H1 (cell line): ENCODE measurements around the gene ZNF273. TPM values are rescaled to one million over a fixed set of nuclear protein-coding genes. Genes with fewer than 3 reads are reported as not detected.
"Not testable (repeated sequence)": the region's sequence is repeated elsewhere in the genome, so short reads cannot be mapped to it uniquely, and the experiment has no call there.

Experiments used
- CTCF ChIA-PET: fragments of 300-600 bp; sonication (Branson Sonifier 250); formaldehyde crosslinking; loops from one replicate; lab custom pipeline; 2021; ENCODE audit not compliant: partially characterized antibody; lab: Charles Lee
- POLR2A ChIA-PET: fragments of 300-600 bp; sonication (Branson Sonifier 250); formaldehyde crosslinking; loops from one replicate; lab custom pipeline; 2021; ENCODE audit warnings: inconsistent platforms; ENCODE audit not compliant: partially characterized antibody; lab: Charles Lee
- DNase-seq, 2 experiments: peaks; one replicate each; pipeline versions ENCODE4 v3.0.0 to v3.0.0-alpha.2; 2010 to 2022; ENCODE audit warnings: low spot score in 2 of 2, low read depth in 1 of 2, mixed read lengths in 1 of 2
- FAIRE-seq: peaks from 2 replicates; lab custom pipeline; 2011; peaks lifted over from hg19 to GRCh38; lab: Jason Lieb, UNC
- H2AFZ ChIP-seq: 2 replicates; pipeline ENCODE4 v1.8.1; 2012; ENCODE audit warnings: low read length, inconsistent platforms
- H2AK5ac ChIP-seq: 2 replicates; pipeline ENCODE4 v1.6.1; 2013; ENCODE audit warnings: low read depth, low read length
- H2BK120ac ChIP-seq: replicated peaks from 2 replicates; pipeline ENCODE3; 2013; ENCODE audit warnings: low read depth, low read length, inconsistent platforms
- H2BK12ac ChIP-seq: 2 replicates; pipeline ENCODE4 v1.6.1; 2013; ENCODE audit warnings: low read depth, low read length
- H2BK15ac ChIP-seq: 2 replicates; pipeline ENCODE4 v1.6.1; 2013; ENCODE audit warnings: low read length
- H2BK20ac ChIP-seq: 2 replicates; pipeline ENCODE4 v1.6.1; 2013; ENCODE audit warnings: low read length
- H2BK5ac ChIP-seq: 2 replicates; pipeline ENCODE4 v1.6.1; 2013; ENCODE audit warnings: low read depth, low read length
- H3K14ac ChIP-seq: 2 replicates; pipeline ENCODE4 v1.6.1; 2013; ENCODE audit warnings: inconsistent platforms; ENCODE audit not compliant: insufficient read length
- H3K18ac ChIP-seq: 2 replicates; pipeline ENCODE4 v1.6.1; 2013; ENCODE audit warnings: low read length; ENCODE audit errors: extremely low read depth
- H3K23ac ChIP-seq: 2 replicates; pipeline ENCODE4 v1.6.1; 2013; ENCODE audit warnings: inconsistent platforms; ENCODE audit not compliant: insufficient read length
- H3K23me2 ChIP-seq: 2 replicates; pipeline ENCODE4 v1.6.1; 2013; ENCODE audit warnings: low read depth, low read length
- H3K27ac ChIP-seq: 2 replicates; pipeline ENCODE4 v1.6.1; 2011; ENCODE audit warnings: low read depth, low read length, inconsistent platforms
- H3K27me3 ChIP-seq, 4 experiments: replicated peaks in 1 of 4; 1 replicate in 1 of 4; 2 replicates in 3 of 4; pipeline versions ENCODE4 v1.6.1 to v1.8.1; 2011 to 2013; ENCODE audit warnings: low read length in 3 of 4, mild to moderate bottlenecking in 3 of 4, inconsistent platforms in 2 of 4, mixed read lengths in 2 of 4, moderate library complexity in 1 of 4; ENCODE audit not compliant: control insufficient read depth in 3 of 4, insufficient read depth in 3 of 4; ENCODE audit errors: extremely low read depth in 1 of 4
- H3K36me3 ChIP-seq, 4 experiments: 2 replicates each; pipeline versions ENCODE4 v1.6.1 to v1.8.1; 2011 to 2013; ENCODE audit warnings: mild to moderate bottlenecking in 4 of 4, low read length in 3 of 4, moderate library complexity in 2 of 4, control low read depth in 1 of 4, inconsistent platforms in 1 of 4; ENCODE audit not compliant: insufficient read depth in 4 of 4, control insufficient read depth in 2 of 4
- H3K4ac ChIP-seq: replicated peaks from 2 replicates; pipeline ENCODE3; 2013; ENCODE audit warnings: low read length, low read depth, mixed read lengths, inconsistent platforms; ENCODE audit not compliant: insufficient read length
- H3K4me1 ChIP-seq, 4 experiments: replicated peaks in 1 of 4; 1 replicate in 1 of 4; 2 replicates in 3 of 4; pipeline versions ENCODE4 v1.6.1 to v1.8.1; 2011 to 2013; ENCODE audit warnings: low read length in 3 of 4, inconsistent platforms in 2 of 4, mixed read lengths in 1 of 4; ENCODE audit not compliant: insufficient read depth in 4 of 4, control insufficient read depth in 3 of 4
- H3K4me2 ChIP-seq, 2 experiments: 2 replicates each; pipeline versions ENCODE4 v1.6.1 to v1.8.1; 2011 to 2013; ENCODE audit warnings: low read depth in 2 of 2, low read length in 2 of 2, control low read depth in 1 of 2, inconsistent platforms in 1 of 2, mild to moderate bottlenecking in 1 of 2; ENCODE audit not compliant: insufficient read depth in 1 of 2
- H3K4me3 ChIP-seq, 4 experiments: fragments of 200-600, 300-600 bp in 1 of 4; sonication (generic), shearing (Covaris generic), sonication (Bioruptor Twin) in 1 of 4; 2 replicates each; pipeline versions ENCODE4 v1.5.1 to v1.8.1; 2011 to 2016; ENCODE audit warnings: low read length in 4 of 4, low read depth in 3 of 4, control low read depth in 2 of 4, inconsistent platforms in 2 of 4, mild to moderate bottlenecking in 2 of 4, mixed read lengths in 1 of 4, moderate library complexity in 1 of 4; ENCODE audit not compliant: insufficient read depth in 2 of 4; ENCODE audit errors: extremely low read depth in 1 of 4
- H3K56ac ChIP-seq: replicated peaks from 2 replicates; pipeline ENCODE3; 2013; ENCODE audit warnings: low read depth, mild to moderate bottlenecking, mixed read lengths, low read length, inconsistent platforms; ENCODE audit not compliant: insufficient read length
- H3K79me1 ChIP-seq: 2 replicates; pipeline ENCODE4 v1.6.1; 2013; ENCODE audit warnings: low read depth, low read length, control low read depth
- H3K79me2 ChIP-seq, 2 experiments: 2 replicates each; pipeline versions ENCODE4 v1.6.1 to v1.8.1; 2012 to 2013; ENCODE audit warnings: low read length in 2 of 2, mild to moderate bottlenecking in 2 of 2, inconsistent platforms in 1 of 2; ENCODE audit not compliant: insufficient read depth in 2 of 2, control insufficient read depth in 1 of 2
- H3K9ac ChIP-seq, 4 experiments: replicated peaks in 1 of 4; 1 replicate in 1 of 4; 2 replicates in 3 of 4; pipeline versions ENCODE4 v1.6.1 to v1.8.1; 2011 to 2013; ENCODE audit warnings: low read depth in 3 of 4, low read length in 3 of 4, control low read depth in 2 of 4, mild to moderate bottlenecking in 2 of 4, moderate library complexity in 2 of 4, inconsistent platforms in 1 of 4; ENCODE audit errors: extremely low read depth in 1 of 4
- H3K9me3 ChIP-seq, 2 experiments: 2 replicates each; pipeline versions ENCODE4 v1.6.1 to v1.8.1; 2012 to 2013; ENCODE audit warnings: mild to moderate bottlenecking in 2 of 2, moderate library complexity in 2 of 2, control low read depth in 1 of 2, inconsistent platforms in 1 of 2, low read depth in 1 of 2, low read length in 1 of 2, mixed read lengths in 1 of 2; ENCODE audit not compliant: insufficient read depth in 2 of 2
- H4K20me1 ChIP-seq, 2 experiments: replicated peaks in 1 of 2; 2 replicates each; pipeline versions ENCODE3 to v1.8.1; 2011 to 2013; ENCODE audit warnings: inconsistent platforms in 2 of 2, low read length in 2 of 2, mild to moderate bottlenecking in 1 of 2; ENCODE audit not compliant: insufficient read depth in 2 of 2, control insufficient read depth in 1 of 2
- H4K5ac ChIP-seq: 2 replicates; pipeline ENCODE4 v1.6.1; 2013; ENCODE audit warnings: low read length, low read depth, mixed read lengths, inconsistent platforms; ENCODE audit not compliant: insufficient read length
- H4K8ac ChIP-seq: 2 replicates; pipeline ENCODE4 v1.8.0; 2013; ENCODE audit warnings: mild to moderate bottlenecking, moderate library complexity, low read length, inconsistent platforms; ENCODE audit not compliant: insufficient read depth; ENCODE audit errors: extremely low read depth
- H4K91ac ChIP-seq: replicated peaks from 2 replicates; pipeline ENCODE3; 2013; ENCODE audit warnings: low read length, mixed read lengths, inconsistent platforms; ENCODE audit not compliant: insufficient read length
- WGBS, 2 experiments: shearing (Covaris generic) in 1 of 2; methylation state at CpG; one replicate each; pipeline versions ENCODE4 v1.1.6 to v1.1.7; 2013 to 2015; ENCODE audit warnings: low lambda C conversion rate in 2 of 2, mixed read lengths in 2 of 2, inconsistent platforms in 1 of 2, low coverage in 1 of 2, missing lambda C conversion rate in 1 of 2; ENCODE audit not compliant: insufficient replicate concordance in 2 of 2, insufficient coverage in 1 of 2, insufficient read length in 1 of 2; ENCODE audit errors: extremely low coverage in 1 of 2, missing lambda C conversion rate in 1 of 2; 5-methylcytosine and 5-hydroxymethylcytosine counted together
- polyA plus RNA-seq, 7 experiments: library from polyadenylated mRNA; depleted of rRNA in 3 of 7; stranded (reverse) in 5 of 7; unstranded in 2 of 7; fragments of >200 nt in 5 of 7; fragments of 200-250 nt in 2 of 7; gene quantifications; 1 replicate in 5 of 7; 2 replicates in 1 of 7; 4 replicates in 1 of 7; pipeline versions ENCODE4 v1.2.1 to v1.2.3, GENCODE V29; 2011 to 2013; ENCODE audit warnings: missing spikeins in 2 of 7, mixed read lengths in 2 of 7
- total RNA-seq: library from RNA; stranded (reverse); fragmentation: NEBNext Ultra II Directional; extraction: Animal tissue kit (Norgen Biotek cat#: 25700); gene quantifications from 2 replicates; pipeline ENCODE4 v1.2.1, GENCODE V29; 2021

The ZNF273 gene
- total and polyA plus RNA-seq, 2 of the 8 experiments (the other 6 are each of a cell fraction or from before 2014, with no cell fraction given), result 6.2 to 23.2 TPM

DNA sequence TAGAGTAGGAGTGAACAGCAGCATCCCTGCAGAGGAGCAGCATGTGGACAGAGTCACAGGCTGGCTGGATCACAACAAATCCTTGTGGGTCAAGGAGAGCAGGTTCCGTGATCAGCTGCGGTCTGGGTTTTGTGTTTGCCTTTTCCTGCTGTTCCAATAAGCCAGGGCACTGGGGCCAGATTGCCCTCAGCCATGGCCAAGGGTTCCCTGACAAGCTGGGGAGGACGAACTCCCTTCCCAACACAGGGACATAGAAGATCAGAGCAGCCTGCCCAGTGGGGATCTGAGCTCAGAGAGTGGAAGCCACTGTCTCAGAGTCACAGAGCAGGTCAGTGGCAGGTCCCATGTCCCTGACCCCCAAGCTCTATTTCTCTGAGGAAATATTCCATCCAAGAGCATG is 12.8 kb upstream of the ZNF273 start:
- not testable (repeated sequence) for H3K36me3 ChIP-seq, H3K79me1 ChIP-seq, H3K9ac ChIP-seq, H3K27ac ChIP-seq, H2BK15ac ChIP-seq, H2BK20ac ChIP-seq, H2BK120ac ChIP-seq, H3K4me3 ChIP-seq, H3K79me2 ChIP-seq, H3K4ac ChIP-seq, H4K5ac ChIP-seq, H3K18ac ChIP-seq, H3K56ac ChIP-seq, H2AFZ ChIP-seq, H3K23ac ChIP-seq, H2AK5ac ChIP-seq, H3K9me3 ChIP-seq, DNase-seq, H2BK12ac ChIP-seq, H4K8ac ChIP-seq, H3K14ac ChIP-seq, FAIRE-seq, H4K20me1 ChIP-seq, H4K91ac ChIP-seq, H2BK5ac ChIP-seq
- peaks cover 0 to 14% (median 3%) of the 10 kb centered on the region in 4 experiments; a peak in 6 of 7 replicates for H3K4me1 ChIP-seq
- CTCF ChIA-PET, result interaction anchor here (1.2 kb wide), 1 partner anchor 60 kb away, joined by 3 read pairs; no protein-coding TSS in a partner anchor
- H3K4me2 ChIP-seq, result peak overlapping the region in 1 of 2 experiments; percentile 79; a peak in 1 of 4 replicates
- H3K27me3 ChIP-seq, result peaks cover 18 to 37% (median 32%) of the 10 kb centered on the region in 4 experiments
- WGBS, 2 experiments, result 83% methylated on average over 3 of the region's 3 CpGs; no CpG with 5 or more reads in 1 of the 2 experiments
- H3K23me2 ChIP-seq, result peaks cover 13% of the 10 kb centered on the region
- POLR2A ChIA-PET, result interaction anchor here (1.7 to 4.3 kb wide), 2 partner anchors 11 to 13 kb away, joined by 4 to 24 read pairs; partner anchors contain the start of gene ZNF273
